Umbilical cord (tissue), 2 donors: ENCODE results near the gene SOX6. TPM values are rescaled to one million over a fixed set of nuclear protein-coding genes. Genes with fewer than 3 reads are reported as not detected.
A peak's percentile ranks its signal among the peaks of the same experiment; 100 is the strongest.

ENCODE experiments used
- DNase-seq: peaks from one replicate; pipeline ENCODE4 v3.0.0-alpha.2; 2015; ENCODE audit warnings: low spot score
- total RNA-seq: library from RNA; depleted of rRNA; stranded (reverse); fragments of >200 nt; gene quantifications from one replicate; pipeline ENCODE4 v1.2.3, GENCODE V29; 2014; ENCODE audit warnings: low replicate concordance; ENCODE audit not compliant: insufficient read depth

Gene SOX6
- total RNA-seq, 1 donor from 2014 or later, result 54.7 TPM

DNA sequence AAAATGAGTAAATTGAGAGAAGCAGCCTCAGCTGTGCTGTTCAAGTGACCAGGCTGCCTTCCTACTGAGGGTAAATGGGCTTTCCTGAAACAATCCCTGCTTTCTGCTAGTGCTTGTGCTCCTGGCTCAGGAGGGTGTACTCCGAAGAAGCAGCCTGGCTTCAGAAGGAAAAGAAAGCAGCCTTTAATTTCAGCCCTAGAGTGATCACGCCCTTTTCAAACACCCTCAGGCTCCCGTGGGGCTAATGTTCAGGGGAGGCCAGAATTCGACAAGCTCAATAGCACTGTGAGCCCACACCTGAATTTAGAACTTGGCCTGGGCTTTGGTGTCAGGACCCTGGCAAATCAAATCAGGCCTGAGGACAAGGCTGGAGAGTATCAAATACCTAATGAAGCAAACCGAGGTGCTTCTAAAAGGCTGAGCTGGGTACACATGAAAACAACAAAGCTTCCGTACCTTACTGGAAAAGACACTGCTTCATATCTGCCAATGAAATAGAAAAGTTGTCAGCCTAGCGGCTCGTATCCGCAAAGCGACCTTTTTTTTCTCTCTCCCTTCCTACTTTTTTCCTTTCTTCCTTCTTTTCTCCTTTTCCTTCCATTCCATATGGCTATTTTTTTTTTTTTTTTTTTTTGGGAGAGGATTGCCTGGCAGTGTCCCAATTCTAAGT, 387.8 kb downstream of the SOX6 start:
- peak; percentile 44 for DNase-seq

- peak; percentile 33 for DNase-seq
Measured at GRCh38 chr11:15967966-15968365, 388.4 kb downstream of the SOX6 start.

GRCh38 chr11:15967166-15967565, 389.2 kb downstream of the SOX6 start:
- DNase-seq, result peak; percentile 79

- DNase-seq, result peak; percentile 31
Measured at GRCh38 chr11:15965562-15966250, 390.6 kb downstream of the SOX6 start.

GRCh38 chr11:15963266-15963665, 393.1 kb downstream of the SOX6 start:
- DNase-seq, result no peak

- peak; percentile 64 for DNase-seq
Measured at GRCh38 chr11:15958910-15959309, 397.4 kb downstream of the SOX6 start.

GRCh38 chr11:15957234-15957633, 399.1 kb downstream of the SOX6 start:
- DNase-seq, result no peak

- no peak for DNase-seq
Measured at GRCh38 chr11:15956302-15956701, 400.0 kb downstream of the SOX6 start.

DNA sequence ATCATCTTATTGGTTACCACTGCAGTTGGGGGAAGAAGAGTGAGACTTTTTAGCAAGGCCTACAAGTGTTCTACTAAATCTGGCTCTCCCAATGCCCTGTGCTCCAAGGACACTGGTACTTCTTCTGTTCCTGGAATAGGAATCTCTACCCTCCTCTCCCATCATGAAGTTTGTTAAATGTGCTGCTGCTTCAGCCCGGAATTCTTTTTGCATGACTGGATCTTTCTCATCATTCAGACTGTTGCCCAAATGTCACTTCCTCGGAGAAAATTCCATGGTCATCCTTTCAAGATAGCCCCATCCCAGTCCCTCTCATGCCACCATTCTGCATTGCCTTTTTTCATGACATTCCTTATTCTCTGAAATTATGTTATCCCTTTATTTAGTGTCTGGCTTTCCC, 400.8 kb downstream of the SOX6 start:
- no peak for DNase-seq

DNA sequence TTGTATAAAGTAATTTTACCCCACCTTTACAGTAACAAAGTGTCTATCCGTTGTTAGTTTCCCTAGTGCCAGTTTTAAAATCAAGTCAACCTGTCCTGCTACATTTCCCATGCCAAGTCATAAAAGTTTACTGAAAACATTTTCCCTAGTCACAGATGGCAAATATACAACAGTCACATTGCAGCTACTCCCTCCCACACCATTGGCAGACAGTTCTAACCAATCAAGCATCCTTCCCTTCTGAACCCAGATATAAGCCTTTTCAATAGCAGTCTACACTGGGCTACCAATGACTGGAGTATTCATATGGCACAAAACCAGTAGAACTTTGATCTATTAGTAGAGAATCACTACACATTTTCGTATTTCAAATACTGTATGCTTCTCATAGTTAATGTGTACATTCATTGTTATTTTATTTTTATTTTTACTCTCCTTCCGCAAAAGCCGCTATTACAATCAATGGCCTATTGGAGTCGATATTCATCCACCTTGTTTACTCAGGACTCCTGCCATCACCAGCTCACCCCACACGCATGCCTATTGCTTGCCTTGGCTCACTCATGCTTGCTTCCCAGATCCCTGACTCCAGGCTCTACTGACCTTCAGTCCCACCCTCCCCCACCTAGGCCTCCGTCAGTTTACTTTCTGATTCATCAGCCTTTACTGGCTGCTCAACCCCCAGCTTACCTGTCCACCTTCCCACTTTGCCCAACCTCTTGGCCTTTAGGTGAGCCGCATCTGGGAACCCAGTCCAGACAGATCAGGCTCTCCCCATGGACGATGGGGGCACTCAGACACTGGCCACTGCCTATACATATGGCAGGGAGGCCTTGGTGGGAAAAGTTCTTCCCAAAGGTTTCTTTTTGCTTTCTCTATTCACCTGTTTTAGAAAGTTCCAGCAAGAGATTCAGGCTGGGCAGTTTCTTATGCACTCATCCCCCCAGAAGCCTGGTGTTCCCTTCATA, 408.4 kb downstream of the SOX6 start:
- DNase-seq, result no peak

DNA sequence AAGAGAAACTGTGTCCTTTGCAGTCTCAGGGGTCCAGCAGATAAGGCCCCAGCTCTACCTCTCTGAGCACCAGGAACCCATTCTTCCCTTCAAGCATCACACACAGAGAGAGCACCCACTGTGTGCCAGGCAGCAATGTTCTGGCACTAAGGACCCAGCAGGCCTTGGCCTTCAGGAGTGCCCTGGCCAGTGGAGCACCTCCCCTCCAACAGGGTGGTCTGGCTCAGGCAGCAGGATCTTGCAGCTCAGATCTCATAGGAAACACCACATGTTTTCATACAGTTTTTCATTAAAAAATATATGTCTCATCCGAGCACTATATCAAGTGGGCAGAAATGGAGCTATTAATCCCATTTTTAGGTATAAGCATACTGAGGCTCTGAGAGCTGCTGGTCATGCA, 410.6 kb downstream of the SOX6 start:
- no peak for DNase-seq

DNA sequence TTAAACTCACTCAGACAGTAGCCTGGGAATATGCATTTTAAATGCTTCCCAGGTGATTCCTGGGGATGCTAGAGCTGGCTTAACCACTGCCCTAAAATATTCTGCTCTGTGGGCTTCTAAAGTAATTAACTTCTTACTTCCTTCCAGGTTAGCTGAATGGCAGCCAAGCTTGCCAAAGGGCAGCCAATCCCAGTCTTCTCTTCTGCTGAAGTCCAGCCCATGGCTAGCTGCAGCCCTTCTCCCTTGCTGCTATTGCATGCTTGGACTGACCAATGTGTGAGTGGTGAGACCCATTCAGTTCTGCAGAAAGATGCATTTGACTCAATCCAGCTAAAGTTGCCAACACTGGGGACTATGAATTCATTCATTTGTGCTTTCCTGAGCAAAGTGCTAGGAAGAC, 411.9 kb downstream of the SOX6 start:
- no peak for DNase-seq

DNA sequence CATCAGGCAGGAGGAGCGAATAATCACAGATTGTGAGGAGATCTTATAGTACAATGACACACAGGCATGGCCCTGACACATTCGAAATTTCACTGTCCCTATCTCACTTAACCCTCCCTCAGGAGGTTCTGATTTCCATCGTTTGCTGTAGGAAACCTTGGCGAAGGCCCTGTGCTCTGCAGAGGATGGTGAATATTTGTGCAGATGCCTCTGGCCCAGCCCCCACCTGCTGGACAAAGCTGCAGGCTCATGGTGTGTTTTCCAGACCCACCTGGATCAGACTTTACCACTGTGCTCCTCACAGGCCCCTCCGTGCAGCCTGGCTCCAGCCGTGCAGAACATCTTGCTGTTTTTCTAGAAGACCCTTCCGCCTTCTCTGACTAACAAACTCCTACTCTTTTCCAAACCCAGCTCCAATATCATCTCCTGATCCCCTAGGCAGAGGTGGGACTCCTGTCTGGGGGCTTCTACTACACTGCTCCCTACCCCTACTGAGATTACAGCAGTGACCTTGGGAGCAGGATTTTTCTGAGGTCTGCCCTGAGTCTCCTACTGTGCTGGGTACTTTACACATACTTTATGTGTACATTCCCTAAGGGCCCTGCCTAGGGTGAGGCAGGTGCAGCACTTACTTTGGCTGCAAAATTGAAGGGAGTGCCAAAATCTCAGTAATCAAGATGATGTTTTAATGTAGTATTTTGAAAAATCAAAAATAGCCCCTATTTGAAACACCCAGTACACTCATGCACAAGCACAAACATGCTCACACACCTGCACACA, 412.7 kb downstream of the SOX6 start:
- no peak for DNase-seq

DNA sequence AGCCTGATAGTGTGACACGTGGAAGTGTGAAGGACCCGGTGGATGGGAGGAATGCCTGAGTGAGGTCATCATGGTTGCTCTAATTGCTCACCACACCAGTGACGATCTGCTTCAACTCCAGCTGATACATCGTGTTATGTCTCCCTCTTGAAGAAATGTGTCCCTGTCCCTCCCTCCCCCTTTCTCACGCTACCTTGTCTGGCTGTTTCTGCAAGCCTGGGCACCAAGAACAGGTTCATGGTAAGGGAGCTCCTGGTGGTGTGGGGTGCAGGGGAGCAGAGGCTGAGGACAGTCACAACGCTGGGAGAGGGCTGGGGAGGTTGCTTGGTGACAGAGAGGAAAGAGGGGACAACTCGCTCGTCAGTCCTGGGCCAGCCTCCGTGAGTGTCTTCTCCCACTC, 413.4 kb downstream of the SOX6 start:
- DNase-seq, result no peak

DNA sequence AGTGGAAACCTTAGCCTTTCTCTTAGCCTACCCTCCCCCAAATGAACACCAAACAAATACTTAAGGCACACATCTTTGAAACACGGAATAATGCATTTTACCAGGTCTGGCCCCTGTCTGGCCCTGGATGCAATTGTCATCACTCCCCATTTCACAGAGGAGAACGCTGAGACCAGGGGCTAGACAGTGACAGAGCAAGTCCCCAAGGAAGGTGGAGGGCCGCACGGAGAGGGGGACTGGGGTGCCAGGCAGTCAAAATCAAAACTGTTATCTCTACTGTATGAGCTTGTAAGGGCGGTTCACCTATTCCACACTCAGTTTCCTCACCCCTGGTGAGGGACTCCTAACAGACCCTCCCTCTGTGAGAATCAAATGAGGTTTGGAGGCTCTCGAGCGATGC, 414.2 kb downstream of the SOX6 start:
- DNase-seq, result no peak

DNA sequence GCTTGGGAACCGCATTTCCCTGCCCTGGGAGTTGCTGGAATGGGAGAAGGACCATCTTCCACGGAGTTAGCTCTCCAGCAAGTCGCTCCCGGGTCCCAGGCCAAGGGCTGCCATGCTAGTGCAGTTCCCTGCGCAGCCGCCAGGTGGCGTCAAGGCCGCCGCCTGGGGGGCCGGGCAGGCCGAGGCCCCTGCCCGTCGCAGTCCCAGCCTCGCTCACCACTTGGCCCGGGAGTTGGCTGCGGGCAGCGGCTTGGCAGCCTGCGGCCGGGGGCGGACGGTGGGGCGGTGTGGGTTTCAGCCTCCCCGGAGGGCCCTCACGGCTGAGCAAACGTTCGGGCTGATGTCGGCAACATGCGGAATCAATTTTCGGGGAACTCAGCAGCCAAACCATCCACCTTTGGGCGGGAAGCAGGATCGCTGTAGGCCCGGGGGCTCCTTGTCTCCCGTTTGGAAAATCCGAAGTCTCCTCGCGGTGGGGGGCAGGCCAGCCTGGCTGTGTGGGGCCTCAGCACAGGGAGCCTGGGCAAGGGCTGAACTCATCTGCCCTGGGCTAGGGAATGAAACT, 415.1 kb downstream of the SOX6 start:
- no peak for DNase-seq

DNA sequence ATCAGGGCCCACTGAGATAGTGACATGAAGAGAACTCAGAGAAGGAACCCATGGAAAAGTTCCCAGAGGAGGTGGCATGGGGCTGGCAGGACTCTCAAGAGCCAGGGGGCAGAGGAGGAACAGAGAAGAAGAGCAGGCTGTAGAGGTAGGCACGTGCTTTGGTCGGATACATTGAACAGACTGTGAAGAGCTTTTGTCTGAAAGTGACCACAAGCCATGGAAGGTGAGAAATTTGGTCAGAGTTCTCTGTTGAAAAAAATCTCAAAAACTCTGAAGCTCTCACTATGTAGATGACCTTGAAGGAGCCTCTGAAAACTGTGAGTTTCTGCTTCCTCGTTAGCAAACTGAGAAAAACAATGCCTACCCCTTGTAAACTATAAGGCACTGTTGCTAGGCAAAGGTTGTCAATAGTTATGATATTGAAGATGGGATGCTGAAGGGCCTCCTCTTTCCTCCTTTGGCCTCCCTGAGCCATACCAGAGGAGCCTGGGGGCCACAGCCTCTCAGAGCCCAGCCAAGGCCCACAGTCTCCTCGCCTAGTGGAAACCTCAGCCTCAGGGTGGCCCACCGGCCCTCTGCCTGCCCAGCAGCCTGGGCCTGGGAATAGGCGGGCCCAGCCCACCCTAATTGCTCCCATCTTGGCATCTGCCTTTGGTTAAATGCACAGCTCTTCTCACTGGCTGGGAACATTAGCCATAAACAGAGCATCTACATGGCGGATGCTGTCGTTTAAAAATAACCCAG, 415.7 kb downstream of the SOX6 start:
- no peak for DNase-seq

DNA sequence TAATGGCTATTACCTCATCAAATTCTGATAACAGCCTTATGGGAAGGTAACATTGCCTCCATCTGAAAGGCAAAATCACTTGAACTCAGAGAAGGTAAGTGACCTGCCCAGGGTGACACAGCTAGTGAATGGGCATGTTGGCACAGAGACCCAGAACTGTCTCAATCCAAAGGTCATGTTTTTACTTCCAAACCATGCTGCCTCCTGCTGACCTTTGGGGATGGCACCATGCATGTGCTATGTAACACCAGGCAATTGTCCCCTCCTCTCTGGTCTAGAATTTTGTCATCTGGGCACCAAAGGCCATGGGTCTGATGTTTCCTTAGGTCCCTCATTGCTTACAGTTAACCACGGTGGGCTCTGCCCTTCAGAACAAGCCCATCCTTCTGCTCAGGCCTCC, 417.4 kb downstream of the SOX6 start:
- no peak for DNase-seq

DNA sequence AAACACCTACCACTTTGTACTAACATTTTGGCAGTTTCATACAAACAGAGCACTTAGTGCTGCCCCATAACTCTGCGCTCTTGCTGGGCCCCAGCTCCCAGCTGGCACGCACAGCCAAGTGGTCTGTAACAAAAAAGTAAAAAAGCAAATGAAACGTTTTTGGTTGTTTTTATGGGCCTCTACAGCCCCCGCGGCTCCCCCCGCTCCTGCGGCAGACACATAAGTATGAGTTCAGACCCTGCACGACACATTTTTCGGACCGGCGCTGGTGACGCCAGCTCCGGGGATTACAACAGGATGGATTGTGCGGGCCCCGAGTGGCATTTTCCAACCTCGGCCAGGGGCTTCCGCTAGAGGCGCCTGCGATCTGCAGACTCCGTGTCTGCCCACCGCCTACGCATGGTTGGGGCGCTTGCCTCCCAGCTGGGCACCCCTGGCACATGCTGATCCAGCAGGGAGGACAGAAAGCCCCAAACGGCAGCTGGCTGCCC, 418.2 kb downstream of the SOX6 start:
- DNase-seq, result no peak

DNA sequence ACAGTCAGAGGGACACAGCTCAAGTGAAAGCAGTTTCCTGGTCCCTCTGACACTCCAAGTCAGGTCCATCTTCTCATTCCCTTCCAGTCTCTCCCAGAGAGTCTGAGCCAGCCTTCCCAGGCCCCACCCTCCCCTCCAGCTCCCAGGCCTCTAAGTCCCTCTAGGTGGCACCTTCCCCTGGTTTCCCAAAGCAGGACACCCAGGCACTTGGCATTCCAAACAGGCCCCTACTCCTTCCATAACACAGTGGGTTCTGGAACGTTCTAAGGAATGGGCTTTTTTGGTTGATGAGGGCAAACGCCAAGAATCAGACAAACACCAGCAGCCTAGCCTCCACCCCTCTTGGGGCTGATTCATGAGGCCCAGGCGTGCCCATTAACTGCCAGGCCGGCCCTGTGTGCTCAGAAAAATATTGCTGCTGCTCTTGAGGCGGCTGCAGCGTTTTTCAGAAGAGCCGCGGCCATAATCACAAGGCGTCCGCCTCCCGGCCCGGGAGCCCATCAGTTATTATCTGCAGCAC, 418.7 kb downstream of the SOX6 start:
- DNase-seq, result no peak
